Stimulated activated naive CD8-positive, alpha-beta T cell treated with anti-CD3 and anti-CD28 coated beads, Interleukin-15, Interleukin-2, amounts not matched to agents 100 U/mL and 50 U/mL, for 24 hours (primary cell): ENCODE measurements around the gene DLG1.

Experiments
- ATAC-seq: fragments of 150-1000 bp; cut with Tn5 transposase; one replicate; pipeline ENCODE4 v1.10.0; 2021
- DNase-seq: peaks from one replicate; pipeline ENCODE4 v3.0.0; 2021

Gene DLG1

DNA sequence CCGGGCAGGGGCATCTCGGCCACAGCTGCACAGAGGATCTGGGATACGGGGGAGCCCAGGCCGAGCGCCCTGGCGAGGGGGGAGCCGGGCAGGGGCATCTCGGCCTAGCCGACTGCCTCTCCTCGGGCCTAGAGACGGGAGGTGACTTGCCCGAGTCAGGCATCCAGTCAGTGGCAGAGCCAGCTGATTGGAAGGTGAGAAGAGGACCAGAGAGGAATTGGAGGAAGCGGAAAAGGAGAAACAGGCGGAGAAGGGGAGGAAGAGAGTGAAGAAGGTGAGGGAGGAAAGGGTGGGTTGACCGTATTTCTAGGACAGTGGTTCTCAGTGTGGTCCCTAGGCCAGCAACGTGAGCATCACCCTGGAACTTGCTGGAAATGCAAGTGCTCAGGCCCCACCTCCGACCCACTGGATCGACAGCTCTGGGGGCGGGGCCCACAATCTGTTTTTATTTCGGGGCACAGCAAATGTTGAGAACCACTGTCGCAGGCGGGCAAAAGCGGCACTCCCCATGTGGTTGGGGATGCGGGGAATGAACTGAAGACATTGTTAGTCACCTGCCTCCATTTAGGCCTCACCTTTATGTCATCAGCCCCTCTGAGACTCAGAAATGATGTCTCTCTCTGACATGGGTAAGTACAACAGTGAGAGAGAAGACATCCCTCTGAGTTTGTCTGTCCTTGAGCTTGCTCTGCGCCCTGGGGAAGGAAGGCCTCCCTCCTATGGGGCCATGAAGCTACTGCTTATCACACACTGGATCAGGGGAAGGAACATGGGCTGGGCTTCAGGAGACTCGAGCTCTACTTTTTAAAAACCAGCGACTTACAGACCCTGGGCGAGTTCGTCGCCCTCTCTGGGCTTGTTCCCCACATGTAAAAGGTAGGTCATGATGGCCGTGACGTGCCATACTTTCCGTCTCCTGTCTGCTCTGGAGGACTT is 267.8 kb downstream of the DLG1 start:
- DNase-seq = no peak

DNA sequence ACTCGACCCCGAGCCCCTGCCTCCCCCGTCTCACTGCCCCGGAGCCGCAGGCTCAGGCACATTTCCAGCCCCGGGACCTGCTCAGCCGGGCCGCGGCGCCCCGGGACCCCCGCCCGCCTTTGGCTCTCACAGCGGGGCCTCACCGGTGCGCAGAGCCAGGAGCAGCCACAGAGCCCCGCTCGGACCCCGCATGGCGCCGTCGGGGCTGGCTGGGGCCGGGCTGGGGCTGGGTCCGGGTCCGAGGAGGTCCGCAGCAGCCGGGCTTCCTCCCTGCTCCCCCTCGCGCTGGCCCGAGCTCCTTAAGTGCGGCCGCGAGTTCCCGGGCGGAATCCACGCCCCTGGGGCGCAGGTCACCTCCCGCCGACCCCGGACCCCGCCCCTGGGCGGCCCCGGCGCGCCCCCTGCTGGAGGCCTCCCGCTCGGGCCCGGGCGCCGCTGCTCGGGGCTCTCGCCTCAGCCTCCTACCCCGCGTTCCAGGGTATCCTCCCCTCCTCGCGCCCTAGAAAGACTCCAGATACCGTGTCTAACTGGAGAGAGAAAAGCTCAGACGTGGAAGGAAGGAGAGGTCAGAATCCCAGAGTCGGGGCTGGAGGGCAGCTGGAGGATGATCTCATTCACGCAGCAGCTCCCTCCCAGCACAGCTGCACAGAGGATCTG is 268.8 kb downstream of the DLG1 start, which contains the start of gene MELTF:
TSS of gene MELTF (minus strand) at position 307 of the 657 bp plus-strand sequence. CDS start at position 192, 115 bp downstream.
- ATAC-seq (peak; percentile 85), DNase-seq (peak; percentile 85)

More for the DNA sequence above, 267.8 kb downstream of the DLG1 start:
- no peak for ATAC-seq

DNA sequence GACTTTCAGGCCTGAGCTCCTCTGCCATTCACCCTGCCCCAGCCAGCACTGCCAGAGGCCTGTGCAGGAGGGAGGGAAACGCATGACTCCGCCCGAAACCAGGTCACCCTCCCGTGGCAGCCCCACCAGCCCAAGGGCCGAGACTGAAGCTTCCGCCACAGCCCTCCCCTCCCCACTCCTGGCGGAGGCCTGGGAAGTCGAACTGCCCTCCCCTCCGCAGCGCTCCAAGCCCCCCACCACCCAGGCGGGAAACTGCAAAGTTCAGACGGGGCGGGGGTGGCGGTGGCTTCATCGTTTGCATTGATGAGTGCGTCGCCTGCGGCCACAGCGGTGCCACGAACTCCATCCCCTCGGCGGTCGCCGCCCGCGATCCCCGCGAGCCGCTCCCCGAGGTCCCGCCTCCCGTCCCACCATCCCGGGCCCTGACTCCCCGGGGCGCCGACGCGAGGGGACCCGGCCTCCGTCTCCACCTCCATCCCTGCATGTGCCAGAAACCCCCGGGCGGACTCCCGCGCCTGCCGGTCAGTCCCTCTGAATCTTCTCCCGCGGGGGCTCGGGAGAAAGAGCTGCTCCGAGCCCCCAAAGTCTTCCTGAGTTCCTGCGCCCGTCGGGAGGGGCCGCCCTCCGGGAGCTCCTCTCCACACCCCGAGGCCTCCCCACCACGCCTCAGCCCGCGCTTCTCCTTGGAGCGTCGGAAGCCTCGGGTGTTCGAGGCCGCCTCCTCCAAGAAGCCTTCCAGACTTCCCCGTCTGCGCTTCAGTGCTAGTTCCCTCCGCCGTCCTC is 269.5 kb downstream of the DLG1 start:
- DNase-seq (peak; percentile 29), ATAC-seq (no peak)

DNA sequence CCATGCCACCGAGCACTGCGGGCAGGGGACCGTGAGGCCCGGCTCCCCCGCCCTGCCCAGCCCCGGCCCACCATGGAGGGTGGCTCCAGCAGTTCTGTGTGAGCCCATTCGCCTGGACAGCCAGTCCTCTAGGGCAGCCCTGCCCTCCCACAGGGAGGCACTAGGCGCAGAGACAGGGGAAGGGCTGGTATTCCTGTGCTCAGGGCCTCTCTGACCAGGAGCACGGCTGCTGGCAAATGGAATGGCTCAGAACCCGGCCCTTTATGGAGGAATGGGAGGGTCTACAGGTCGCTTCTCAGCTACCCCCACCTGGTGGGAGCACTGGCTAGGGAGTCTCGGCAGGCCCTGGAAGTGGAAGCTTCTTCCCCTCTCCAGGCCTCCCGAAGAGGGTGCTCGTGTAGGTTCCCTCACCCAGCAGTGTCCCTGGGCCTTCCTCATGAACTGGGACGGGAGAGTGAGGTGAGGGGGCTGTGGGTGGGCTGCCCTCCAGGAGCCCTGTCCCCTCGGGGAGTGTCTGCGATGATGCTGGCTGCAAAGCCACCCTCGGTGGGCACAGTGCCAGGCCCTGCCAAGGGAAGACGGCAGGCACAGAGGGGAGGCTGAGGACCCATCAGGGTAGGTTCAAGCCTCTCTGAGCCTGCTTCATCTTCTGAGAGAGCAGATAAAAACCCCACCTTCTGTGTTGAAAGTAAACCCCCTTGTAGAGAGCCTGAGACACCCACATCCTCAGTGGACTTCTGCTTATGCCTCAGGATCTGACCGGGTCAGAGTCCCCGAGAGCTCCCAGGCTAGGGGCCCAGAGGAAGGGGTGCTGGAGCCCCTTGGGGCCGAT is 270.3 kb downstream of the DLG1 start:
- ATAC-seq (no peak), DNase-seq (no peak)

DNA sequence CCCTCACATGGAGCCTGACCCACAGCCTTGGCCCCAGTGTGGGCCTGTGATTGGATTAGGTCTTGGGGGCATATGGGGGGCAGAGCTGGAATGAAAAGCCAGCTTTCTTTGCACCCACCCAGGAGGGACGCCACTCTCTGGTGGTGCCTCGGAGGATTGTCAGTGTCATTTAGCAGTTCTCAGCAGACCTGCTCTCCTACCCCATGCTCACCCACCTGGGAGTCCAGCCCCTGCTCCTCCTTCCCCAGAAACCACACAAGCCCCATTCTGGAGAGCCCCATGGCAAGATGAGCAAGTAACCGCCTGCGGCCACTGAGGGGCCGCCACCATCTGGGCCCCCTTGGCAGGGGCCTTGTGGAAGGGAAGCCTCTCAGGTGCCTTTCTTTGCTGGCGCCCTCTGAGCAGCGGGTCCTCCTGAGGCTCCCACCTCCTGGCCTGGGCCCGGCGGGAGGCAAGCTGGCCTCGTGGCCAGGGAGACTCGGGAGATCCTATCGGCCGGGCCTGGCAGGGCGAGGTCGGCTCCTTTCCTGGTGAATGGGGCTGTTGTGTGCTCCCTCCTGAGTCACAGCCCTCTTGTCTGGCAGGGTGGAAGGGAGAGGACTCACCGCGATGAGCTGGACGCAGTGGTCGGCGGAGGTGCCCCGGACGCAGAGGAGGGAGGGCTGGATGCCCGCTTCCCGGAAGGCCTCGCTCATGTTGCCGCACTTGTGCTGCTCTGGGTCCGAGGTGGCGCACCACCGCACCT is 271.1 kb downstream of the DLG1 start:
- ATAC-seq = no peak
- no peak for DNase-seq

DNA sequence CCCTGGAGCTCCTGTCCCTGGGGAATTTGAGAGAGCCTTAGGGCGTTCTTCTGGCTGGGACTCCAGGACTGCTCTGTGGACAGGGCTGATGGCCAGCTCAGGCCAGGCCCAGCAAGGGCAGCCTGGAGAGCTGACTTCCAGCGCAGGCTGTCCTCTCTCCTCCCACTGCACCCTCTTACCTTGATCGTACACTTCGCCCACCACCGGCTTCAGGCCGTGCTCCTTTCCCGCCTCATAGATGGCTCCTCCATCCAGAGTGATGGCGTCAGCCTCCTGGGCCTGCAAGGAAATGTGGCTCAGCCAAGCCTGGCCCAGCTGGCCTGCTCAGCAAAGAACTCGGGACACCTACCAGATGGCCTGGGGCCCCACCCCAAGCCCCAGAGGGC is 271.9 kb downstream of the DLG1 start:
- no peak for ATAC-seq

DNA sequence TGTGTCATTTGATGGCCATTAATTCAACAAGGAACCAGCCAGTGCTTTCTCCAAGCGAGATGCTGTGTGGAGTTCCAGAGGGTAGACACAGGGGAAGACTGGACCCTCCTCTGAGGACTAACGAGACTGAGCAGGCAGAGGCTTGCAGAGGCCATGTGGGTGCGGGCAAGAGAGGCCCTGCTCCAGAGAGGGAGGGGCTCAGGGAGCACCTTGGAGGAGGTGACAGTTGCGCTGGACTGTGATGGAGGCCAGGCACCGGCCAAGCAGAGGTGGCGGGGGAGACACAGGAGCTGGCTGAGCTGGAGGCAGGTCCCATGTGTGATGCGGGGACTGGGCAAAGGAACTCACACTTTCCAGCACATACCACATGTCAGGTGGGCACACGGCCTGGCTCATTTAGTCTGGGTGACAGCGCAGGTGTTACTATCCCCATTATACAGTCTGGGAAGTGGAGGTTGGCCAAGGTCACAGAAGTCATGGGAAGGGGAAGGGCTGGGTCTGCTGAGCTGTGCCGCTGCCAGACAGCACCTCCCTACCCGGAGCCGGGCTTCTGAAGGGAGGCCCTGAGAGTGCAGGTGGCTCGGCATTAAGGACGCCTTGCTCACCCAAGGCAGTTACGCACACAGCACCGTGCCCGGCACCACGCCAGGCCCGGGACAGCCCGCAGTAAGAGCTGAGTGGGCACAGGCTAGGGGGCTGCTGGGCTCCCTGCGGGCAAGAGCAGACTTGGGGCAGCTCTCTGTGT is 272.5 kb downstream of the DLG1 start:
- DNase-seq = no peak
- ATAC-seq = no peak

More for the DNA sequence above, 271.9 kb downstream of the DLG1 start:
- DNase-seq = no peak

DNA sequence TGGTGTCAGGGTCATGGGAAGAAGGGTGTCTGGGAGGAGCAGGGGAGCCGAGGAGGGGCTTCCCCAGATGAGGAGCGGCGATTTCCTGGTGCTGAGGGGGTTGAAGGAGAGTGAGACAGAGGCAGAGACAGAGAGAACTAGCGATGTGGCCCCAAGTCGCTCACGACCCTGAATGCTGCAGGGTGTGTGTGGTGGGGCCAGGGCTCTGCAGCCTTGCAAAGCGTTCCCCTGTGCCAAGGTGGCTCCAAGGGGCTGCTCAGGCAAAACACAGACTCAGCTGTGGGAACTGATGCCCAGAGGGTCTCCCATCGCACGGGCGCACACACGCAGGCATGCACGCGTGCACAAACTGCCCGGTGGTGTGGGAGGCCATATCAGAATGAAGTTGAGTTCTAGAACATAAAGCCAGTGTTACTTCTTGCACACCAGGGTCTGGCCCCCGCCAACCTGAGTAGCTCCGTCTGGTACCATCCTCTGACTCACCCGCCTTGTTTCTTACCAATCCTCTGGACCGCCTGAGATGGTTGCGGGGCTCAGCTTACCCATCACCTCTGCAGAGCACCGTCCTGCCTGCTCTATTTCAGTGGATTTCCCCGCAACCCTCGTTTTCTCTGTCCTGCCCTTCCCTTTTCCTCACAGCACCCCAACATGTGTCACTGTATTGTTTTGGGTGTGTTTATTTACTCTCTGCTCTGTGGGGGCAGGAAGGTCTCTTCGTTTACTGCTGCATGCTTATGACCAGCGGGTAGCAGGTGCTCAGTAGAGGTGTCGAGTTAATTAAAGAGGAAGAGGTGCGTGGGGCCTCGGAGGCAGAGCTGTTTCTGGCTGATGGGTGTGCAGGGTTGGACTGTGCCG is 273.3 kb downstream of the DLG1 start:
- no peak for ATAC-seq
- DNase-seq = no peak

DNA sequence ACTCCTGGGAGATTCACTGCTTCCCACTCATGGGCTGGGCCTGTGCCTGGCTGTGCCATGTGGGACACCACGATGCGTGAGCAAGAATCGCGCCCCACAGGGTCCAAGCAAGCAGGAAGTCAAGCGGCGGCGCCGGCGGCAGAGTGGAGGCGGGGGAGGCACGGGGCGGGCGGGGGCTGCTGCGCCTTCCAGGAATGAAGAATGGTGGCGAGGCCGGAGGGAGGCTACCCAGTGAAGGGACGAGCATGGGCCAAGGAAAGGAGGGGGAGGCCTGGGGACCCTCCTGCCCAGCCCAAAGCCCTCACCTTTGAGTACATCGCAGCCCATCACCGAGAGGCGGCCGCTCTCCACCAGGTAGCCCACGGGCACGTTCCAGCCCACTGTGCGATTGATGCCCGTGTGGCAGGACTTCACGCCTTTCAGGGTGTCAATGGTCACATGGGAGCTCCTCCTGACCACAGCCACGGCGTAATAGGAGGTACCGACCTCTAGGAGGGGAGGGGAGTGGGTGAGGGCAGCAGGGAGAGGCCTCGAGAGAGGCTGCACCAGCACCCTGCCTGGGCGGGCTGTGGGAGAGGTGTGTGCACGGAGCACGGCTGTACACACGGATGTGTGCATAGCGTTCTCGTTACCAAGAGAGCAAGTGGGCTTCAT is 274.3 kb downstream of the DLG1 start:
- DNase-seq (no peak), ATAC-seq (no peak)

DNA sequence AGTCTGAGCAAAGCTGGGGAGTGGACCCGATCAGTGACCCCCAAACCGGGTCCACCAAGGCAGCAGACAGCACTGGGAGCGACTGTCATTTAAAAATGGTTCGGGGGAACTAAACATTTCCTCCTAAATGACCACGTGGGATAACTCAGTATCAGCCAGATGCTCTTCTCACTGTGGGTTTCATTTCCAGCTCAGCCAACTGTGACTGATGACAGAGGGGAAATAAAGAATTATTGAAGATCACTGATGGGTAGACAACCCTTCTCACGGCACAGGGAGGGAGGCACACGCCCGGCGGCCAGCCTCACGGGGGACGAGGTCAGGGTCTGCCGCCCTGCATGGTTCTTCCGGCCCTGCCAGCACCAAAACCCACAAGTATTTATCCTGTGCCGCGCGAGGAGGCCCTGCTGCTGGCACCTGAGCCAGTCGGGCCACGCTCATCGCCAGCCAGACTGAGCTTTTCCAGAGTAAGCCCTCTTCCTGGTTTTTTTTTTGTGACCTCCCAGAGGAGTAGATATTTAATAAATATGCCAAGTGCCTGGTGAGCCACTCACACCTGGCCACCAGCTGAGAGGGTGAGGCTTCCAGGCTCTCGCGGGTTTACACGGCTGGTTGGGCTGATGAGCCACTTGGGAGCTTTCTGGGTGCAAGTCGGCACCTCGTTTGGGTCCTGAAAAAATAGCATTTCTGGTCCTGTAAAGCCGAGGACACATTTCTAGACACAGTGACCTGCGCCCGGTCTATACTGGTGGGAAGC is 275.0 kb downstream of the DLG1 start:
- ATAC-seq = peak; percentile 34
- DNase-seq = no peak

DNA sequence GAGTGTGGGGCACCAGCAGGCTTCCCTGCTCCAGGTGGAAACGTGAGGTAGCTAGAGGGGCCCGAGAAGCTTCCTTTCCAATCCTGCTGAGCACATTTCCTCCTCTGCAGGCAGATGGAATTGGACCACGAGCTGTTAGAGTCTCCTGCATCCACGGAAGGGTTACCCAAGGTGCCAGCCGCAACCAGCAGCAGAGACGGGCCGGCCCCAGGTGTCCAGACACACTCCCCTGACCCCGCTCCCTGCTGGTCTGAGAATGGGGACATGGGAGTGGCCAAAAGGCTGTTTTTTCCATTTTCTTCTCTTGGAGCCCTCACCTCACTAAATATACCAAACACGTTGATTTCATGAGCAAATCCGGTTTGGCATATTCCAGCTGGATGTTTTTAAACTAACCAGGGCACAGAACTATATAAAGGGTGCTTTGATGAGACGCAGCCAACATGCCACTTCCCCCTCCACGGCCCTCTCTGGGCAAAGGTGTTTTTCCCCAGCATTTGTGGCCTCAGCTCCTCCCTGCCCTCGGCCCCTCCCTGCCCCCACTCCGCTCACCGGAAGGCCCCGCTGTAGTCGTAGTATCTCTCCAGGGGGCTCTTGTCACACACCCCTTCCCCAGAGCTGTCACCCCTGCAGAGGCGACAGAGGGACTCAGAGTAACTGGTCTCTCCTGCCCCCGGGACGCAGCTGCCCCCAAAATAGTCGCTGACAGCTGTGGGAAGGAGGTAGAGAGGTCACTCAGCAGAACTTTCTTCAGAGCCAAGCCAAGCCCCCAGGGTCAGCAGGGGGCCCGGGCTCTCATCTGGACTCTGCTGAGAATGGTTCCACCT is 275.8 kb downstream of the DLG1 start:
- no peak for ATAC-seq
- no peak for DNase-seq

DNA sequence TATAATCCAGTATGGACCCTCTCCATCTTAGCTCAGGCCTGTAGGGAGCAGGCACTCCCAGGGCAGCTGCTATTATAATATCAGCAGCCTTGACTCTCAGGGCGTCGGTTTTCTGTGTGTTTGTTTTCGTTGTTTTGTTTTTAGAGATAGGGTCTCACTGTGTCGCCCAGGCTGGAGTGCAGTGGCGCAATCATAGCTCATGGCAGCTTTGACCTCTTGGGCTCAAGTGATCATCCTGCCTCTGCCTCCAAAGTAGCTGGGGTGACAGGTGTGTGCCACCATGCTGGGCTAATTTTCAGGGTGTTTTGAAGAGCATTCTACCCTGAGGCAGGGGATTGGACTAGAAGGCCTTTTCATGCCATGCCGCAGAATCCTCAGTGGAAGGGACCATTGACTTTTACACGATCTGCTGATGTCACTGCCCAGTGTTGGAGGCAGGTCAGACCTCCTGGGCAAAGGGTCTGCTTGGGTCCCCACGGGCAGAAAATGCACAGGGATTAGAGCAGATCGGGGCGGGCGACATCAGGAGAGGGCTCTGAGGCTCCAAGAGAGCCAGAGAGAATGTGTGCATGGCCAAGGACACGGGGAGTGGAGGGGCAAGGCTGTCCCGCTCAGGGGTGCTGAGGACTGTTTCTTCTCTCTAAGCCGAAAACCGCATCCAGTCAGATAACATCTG is 276.5 kb downstream of the DLG1 start:
- ATAC-seq (no peak), DNase-seq (no peak)

DNA sequence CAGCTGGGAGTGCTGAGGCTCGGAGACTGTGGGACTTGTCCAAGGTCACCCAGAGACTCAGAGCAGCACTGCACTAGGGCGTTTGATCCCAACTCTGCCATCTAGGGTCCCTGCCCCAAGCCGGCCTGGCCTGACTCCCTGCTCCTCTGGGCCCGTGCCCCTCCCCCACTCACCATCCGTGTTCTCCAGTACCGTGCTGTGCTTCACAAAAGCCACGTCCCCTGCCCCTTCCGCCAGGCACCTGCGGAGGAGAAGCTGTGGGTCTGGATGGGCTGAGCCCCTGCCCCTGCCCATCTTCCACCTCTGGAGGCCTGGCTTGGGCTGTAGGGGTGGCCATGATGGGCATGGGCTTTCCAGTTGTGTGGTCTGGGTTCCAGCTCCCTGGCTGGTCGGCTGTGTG is 277.2 kb downstream of the DLG1 start:
- DNase-seq = no peak

DNA sequence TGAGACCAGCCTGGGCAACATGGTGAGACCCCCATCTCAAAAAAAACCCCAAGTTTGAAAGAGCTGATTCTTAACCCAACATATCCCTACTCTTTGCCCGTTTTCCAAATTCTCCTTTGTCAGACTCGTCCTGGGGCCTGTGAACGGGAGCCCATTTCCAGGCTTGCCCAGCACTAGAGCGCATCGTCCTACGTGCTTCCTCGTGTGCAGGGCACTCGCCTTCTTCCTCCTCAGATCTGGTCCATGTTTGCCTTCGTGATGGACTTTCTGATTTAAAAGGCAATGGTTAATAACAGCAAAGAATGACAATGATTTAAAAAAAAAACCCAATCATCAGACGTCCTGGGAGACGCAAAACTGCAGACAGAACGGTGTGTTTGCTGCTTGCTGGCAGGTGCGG is 278.9 kb downstream of the DLG1 start:
- no peak for ATAC-seq
- no peak for DNase-seq

More for the DNA sequence above, 277.2 kb downstream of the DLG1 start:
- no peak for ATAC-seq

DNA sequence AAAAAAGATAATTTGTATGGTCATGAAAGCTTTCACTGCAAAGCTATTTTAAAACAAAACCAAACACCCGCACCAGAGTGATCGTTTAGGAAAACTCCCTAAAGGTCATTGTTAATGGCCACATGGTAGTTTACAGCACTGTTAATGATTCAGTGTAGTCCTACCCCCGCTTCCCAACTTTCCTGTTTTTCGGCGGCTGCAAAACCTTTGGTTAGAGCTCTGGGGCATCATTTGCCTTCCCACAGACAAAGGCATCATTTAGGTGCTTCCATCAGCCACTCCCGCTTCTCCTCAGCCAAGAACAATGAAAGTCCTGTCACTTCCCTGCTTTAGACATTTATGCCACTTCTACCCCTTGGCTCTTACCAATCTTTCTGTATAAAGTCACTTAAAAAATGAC is 279.4 kb downstream of the DLG1 start:
- ATAC-seq = no peak

DNA sequence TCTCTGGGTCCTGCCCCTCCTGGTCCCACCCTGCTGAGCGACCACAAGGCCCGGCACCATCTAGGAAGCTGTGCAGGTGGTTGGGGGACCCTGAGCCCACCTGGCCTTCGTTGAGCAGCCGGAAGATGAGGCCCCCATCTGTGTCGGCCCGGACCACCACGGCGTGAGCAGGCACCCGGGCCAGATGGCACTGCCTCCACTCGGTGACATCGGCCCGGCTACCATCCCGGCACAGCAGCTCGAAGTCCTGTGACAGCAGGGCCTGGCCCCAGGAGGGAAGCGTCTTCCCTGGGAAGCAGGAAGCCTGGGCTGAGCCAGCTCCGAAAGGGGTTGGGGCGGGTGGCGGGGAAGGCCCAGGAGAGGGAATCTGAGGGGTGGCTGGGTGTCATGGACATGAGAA is 281.4 kb downstream of the DLG1 start:
- DNase-seq (no peak), ATAC-seq (no peak)

More for the DNA sequence above, 279.4 kb downstream of the DLG1 start:
- DNase-seq = no peak
